Osteoblast (primary cell): ENCODE results near the gene RNASE8. TPM values are rescaled to one million over a fixed set of nuclear protein-coding genes. Genes with fewer than 3 reads are reported as not detected.

Experiments
- DNase-seq: peaks from one replicate; pipeline ENCODE4 v3.0.0; 2011; ENCODE audit warnings: low spot score, mixed read lengths; ENCODE audit not compliant: insufficient read length; ENCODE audit errors: missing footprints
- H2AFZ ChIP-seq: 2 replicates; pipeline ENCODE4 v1.6.0; 2011; ENCODE audit warnings: mild to moderate bottlenecking, low read length
- H3K27ac ChIP-seq: 2 replicates; pipeline ENCODE4 v1.5.1; 2011; ENCODE audit warnings: mild to moderate bottlenecking, low read depth, low read length, moderate library complexity
- H3K27me3 ChIP-seq: 2 replicates; pipeline ENCODE4 v1.6.0; 2012; ENCODE audit warnings: mild to moderate bottlenecking, control low read depth, inconsistent platforms, low read length, moderate library complexity; ENCODE audit not compliant: insufficient read depth
- H3K36me3 ChIP-seq: 2 replicates; pipeline ENCODE4 v1.5.1; 2011; ENCODE audit warnings: mild to moderate bottlenecking, low read length, control low read depth, moderate library complexity; ENCODE audit not compliant: insufficient read depth
- H3K4me1 ChIP-seq: 2 replicates; pipeline ENCODE4 v1.5.1; 2011; ENCODE audit warnings: mild to moderate bottlenecking, low read length, control low read depth, moderate library complexity; ENCODE audit not compliant: insufficient read depth
- H3K4me2 ChIP-seq: 2 replicates; pipeline ENCODE4 v1.6.0; 2011; ENCODE audit warnings: mild to moderate bottlenecking, low read length; ENCODE audit not compliant: insufficient read depth
- H3K4me3 ChIP-seq: fragments of 200-600 bp; sonication (generic); 3 replicates; pipeline ENCODE4 v1.5.1; 2012; ENCODE audit warnings: mild to moderate bottlenecking, low read length, inconsistent platforms; ENCODE audit not compliant: insufficient read depth
- H3K79me2 ChIP-seq: 2 replicates; pipeline ENCODE4 v1.6.0; 2012; ENCODE audit warnings: mild to moderate bottlenecking, low read length, control low read depth, inconsistent platforms; ENCODE audit not compliant: insufficient read depth
- H3K9me3 ChIP-seq: 2 replicates; pipeline ENCODE4 v1.5.1; 2011; ENCODE audit warnings: low read depth, low read length, control low read depth
- H4K20me1 ChIP-seq: 2 replicates; pipeline ENCODE4 v1.6.0; 2012; ENCODE audit warnings: mild to moderate bottlenecking, low read length, control low read depth; ENCODE audit not compliant: insufficient read depth
- CTCF ChIP-seq: IDR thresholded peaks from 2 replicates; pipeline ENCODE4 v1.5.1; 2011; ENCODE audit warnings: mild to moderate bottlenecking, low read depth, low read length, moderate library complexity; ENCODE audit errors: extremely low read depth
- total RNA-seq: library from RNA; depleted of rRNA; stranded (reverse); fragments of >200 nt; gene quantifications from 2 replicates; pipeline ENCODE4 v1.2.3, GENCODE V29; 2012

The RNASE8 gene
- total RNA-seq, 1 donor, result not detected

- Histone ChIP-seq H3K27me3 (peaks cover 6% of the 10 kb centered on the region), H2AFZ (peak overlapping the region; percentile 95), H3K4me2 (peak overlapping the region; percentile 89), H3K79me2 (no peaks in the 10 kb centered on the region), H4K20me1 (no peaks in the 10 kb centered on the region), H3K27ac (peak overlapping the region; percentile 98), H3K36me3 (no peaks in the 10 kb centered on the region), H3K9me3 (no peaks in the 10 kb centered on the region), H3K4me3 (peak overlapping the region; percentile 84), H3K4me1 (peaks cover 39% of the 10 kb centered on the region)
- peak; percentile 99 for DNase-seq
- TF ChIP-seq CTCF, result peak; percentile 78
Observed at GRCh38 chr14:21103710-21104447, 46.3 kb downstream of the RNASE8 start.

- H3K4me3 ChIP-seq, result peak overlapping the region; percentile 84
- H4K20me1 ChIP-seq, result no peaks in the 10 kb centered on the region
- H3K27ac ChIP-seq, result peak overlapping the region; percentile 98
- H3K4me1 ChIP-seq, result peaks cover 32% of the 10 kb centered on the region
- peak overlapping the region; percentile 89 for H3K4me2 ChIP-seq
- no peaks in the 10 kb centered on the region for H3K9me3 ChIP-seq
- H3K79me2 ChIP-seq, result no peaks in the 10 kb centered on the region
- TF ChIP-seq CTCF, result peak; percentile 98
- no peaks in the 10 kb centered on the region for H3K36me3 ChIP-seq
- peak; percentile 94 for DNase-seq
- no peaks in the 10 kb centered on the region for H3K27me3 ChIP-seq
- peak overlapping the region; percentile 95 for H2AFZ ChIP-seq
Observed at GRCh38 chr14:21104448-21105060, 46.9 kb downstream of the RNASE8 start.

GRCh38 chr14:21105095-21105494 lies 47.5 kb downstream of the RNASE8 start:
- DNase-seq, result peak; percentile 31
- Histone ChIP-seq H3K27me3 (no peaks in the 10 kb centered on the region), H2AFZ (no peak overlapping the region), H3K79me2 (no peaks in the 10 kb centered on the region), H3K27ac (no peak overlapping the region), H4K20me1 (no peaks in the 10 kb centered on the region), H3K36me3 (no peaks in the 10 kb centered on the region), H3K4me1 (peaks cover 32% of the 10 kb centered on the region), H3K4me2 (no peak overlapping the region), H3K4me3 (no peak overlapping the region), H3K9me3 (no peaks in the 10 kb centered on the region)
- TF ChIP-seq CTCF, result no peak

GRCh38 chr14:21106176-21106497 lies 48.5 kb downstream of the RNASE8 start:
- peak; percentile 37 for DNase-seq

More at GRCh38 chr14:21106176-21106497, 48.5 kb downstream of the RNASE8 start:
- Histone ChIP-seq H3K4me3 (peak overlapping the region; percentile 40), H3K4me2 (peak overlapping the region; percentile 77), H2AFZ (peak overlapping the region; percentile 92), H3K36me3 (no peaks in the 10 kb centered on the region), H3K27ac (peak overlapping the region; percentile 61), H4K20me1 (no peaks in the 10 kb centered on the region), H3K4me1 (peaks cover 32% of the 10 kb centered on the region), H3K9me3 (no peaks in the 10 kb centered on the region), H3K79me2 (no peaks in the 10 kb centered on the region), H3K27me3 (no peaks in the 10 kb centered on the region)
- no peak for TF ChIP-seq CTCF
